HG03108 (cell line): ENCODE data around the gene DBX2.
"Not testable (repeated sequence)": the region's sequence is repeated elsewhere in the genome, so short reads cannot be mapped to it uniquely, and the experiment has no call there.

Experiments
- ATAC-seq: cut with Tn5 transposase; IDR thresholded peaks from one replicate; pipeline ENCODE4 v1.9.1; 2021; ENCODE audit warnings: moderate library complexity; ENCODE audit not compliant: unreplicated experiment

The DBX2 gene

DNA sequence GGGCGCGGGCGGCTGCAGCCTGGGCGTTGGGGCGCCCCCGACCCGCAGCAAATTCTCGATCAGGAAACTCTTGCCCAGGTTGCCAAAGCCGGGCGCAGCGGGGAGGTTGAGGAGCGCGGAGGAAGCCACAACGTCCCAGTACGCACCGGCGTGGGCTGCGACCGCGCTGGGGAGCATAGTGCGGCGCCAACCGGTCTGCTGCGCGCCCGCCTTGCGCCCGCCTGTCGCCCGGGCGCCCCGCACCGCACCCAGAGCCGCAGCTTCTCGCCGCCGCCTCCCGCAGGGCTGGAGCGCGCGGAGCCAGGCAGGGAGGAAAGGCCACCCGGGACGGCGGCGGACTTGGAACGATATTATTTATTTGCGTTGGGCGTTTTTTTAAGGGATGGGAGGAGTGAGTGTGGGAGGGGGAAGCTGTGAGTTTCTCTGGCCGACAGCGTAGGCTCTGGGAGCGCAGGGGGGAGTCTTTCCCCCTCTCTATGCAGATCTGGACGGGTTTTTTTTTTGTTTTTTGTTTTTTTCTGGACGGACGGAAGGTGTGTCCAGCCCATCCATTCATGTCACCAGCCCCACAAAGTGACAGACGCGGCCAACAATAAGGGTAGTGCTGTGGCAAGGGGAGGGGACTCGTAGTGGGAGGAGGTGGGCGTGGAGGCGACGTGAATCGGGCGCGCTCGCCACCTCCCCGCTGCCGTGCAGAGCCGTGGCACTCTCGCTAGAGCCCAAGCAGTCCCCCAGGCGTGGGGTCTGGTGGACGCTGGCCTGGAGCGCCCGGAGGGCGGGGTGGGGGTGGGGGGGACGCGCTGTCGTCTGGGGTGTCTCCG, at the start of gene DBX2:
Gene DBX2 (minus strand): TSS at position 349 of the 821 bp plus-strand sequence. CDS start 172 bp downstream, at position 177.
- ATAC-seq, result no peak

DNA sequence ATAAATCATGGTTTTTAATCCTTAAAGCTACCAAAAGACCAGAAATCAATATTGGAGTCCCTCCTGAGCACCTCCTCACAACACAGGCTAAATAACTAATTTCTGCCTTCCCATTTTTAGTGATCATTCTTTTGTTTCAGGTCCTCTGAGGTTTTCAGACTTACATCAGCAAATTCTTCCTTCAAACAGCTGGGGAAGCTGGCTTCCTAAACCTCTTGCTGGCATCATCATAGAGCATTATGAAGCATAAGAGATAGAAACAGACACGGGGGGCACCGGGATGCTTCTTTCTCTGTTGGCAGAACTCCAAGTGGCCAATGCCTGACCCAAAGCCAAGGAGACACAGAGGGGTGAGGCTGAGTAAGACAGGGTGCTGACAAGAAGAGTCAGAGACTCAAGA, 47.9 kb upstream of the DBX2 start:
- ATAC-seq, result no peak

DNA sequence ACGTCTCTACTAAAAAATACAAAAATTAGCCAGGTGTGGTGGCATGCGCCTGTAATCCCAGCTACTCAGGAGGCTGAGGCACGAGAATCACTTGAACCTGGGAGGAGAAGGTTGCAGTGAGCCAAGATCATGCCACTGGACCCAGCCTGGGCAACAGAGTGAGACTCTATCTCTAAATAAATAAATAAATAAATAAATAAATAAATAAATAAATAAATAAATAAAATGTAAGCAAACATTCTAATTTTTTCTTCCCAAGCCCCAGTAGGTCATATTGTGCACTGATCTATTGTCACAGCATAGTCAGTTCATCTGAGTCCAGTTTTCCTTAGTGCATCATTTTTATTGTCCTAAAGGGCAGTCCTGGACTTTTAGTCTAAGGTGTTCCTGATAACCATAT, 44.5 kb upstream of the DBX2 start:
- not testable (repeated sequence) for ATAC-seq

DNA sequence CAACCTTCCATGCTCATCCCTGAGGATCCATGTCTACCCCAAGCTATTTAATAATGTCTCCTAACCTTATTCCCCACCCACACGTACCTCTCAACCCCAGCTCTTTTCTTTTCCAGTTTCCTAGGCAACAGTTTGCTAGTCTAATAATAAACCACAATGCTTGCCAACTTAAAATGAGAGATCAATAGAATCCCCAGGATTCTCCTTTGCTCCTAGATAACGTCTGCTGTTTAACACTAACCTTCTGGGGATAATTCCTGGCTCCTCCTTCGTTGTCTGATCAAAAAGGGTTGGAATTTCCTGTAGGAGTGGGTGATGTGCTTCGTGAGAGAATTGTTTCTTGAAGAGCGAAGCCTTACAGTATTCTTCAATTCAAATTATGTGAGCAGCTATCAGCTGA, 42.2 kb upstream of the DBX2 start:
- ATAC-seq, result no peak

DNA sequence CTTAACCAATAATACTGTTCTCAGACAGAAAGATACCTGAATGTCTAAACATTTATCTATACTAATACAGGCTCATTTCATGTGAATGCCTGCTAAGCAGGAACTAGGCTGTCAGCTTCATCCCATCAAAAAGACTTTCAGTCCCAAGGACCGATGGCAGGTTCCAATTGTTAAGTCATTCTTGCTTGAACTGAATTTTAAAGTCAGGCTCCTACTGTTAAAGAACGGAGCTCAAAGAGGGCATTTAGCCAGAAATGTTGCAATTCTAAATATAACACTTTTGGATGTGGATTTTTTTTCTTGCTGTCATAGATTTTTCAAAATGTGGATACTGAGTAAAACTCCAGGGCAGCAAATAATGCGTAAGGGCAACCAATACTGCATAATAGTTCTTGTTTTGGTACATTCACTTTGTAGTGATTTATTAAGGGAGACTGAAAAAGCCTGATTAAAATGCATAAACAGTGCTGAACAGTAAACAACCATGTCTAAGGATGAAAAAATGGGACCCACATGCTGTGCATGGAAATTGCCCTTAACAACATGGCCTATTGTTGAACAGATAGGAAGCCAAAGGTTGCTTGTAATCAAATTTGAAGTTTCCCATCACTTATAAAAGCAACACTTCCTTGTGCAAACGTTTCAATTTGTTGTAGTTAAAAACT, 38.6 kb upstream of the DBX2 start:
- ATAC-seq, result no peak

DNA sequence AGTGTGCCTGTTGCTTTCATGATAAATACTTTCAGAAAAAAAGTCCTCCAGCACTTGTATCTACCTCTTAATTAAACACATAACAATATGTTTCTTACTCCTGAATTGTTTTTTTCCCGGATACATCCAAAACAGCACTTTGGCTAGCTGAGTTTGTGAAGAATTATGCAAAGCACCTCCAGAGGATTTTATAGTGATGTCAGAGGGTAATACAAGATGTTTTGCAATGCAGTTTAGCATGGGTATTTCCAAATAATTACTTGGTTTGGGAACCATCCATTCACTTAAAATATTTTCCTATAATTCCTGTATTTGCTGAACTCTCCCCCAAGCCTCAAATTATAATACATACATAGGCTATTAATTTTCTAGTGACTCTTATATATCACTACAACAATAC, 37.7 kb upstream of the DBX2 start:
- no peak for ATAC-seq

DNA sequence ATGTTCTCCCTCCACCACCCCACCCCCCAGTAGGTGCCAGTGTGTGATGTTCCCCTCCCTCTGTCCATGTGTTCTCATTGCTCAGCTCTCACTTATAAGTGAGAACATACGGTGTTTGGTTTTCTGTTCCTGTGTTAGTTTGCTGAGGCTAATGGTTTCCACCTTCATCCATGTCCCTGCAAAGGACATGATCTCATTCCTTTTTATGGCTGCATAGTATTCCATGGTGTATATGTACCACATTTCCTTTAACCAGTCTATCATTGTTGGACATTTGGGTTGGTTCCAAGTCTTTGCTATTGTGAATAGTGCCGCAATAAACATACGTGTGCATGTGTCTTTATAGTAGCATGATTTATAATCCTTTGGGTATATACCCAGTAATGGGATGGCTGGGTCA, 33.3 kb upstream of the DBX2 start:
- ATAC-seq, result not testable (repeated sequence)

DNA sequence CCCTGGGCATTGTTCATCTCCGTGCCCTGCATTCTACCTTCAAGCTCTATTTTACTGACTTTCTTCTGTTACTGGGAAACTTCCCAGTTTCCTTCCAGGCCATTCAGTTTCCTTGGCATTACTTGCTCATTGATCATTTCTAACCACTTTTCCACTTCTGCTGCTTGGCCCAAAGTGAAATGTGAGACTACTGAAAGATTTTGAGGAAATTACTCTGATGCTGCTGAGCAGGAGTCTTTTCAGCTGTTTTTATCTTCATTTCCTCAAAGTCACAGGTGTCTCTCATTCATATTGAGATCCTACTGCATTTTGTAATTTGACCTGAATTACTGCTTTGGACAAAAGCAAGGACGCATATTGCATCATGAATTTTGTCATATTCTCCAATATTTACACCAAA, 26.4 kb upstream of the DBX2 start:
- ATAC-seq, result no peak

DNA sequence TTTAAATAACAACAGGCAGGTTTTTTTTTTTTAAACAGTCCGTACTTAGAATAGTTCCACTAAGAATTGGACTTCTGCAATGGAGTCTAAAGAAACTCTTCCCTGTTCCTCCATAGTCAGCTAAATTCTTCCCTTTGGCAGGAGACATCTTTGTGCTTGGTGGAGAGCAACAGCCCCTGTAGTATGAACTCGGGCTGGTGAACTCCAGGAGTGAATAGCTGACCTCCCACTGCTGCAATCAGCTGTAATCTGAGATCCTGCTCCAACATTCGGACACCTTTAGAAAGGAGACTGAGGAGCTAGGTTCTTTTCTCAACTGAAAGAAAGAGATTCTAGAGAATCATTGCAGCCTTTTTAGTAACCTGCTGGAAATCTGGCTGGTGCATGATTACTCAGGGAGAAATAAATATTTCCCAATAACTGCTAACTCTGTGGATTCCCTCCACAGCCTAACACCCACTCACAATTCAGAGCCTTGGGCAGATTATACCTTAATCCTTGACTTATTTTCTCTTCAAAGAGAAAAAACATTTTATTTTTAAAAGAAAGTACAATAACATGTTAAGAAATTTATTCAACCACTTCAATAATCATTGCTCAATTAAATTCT, 25.6 kb upstream of the DBX2 start:
- ATAC-seq, result no peak

DNA sequence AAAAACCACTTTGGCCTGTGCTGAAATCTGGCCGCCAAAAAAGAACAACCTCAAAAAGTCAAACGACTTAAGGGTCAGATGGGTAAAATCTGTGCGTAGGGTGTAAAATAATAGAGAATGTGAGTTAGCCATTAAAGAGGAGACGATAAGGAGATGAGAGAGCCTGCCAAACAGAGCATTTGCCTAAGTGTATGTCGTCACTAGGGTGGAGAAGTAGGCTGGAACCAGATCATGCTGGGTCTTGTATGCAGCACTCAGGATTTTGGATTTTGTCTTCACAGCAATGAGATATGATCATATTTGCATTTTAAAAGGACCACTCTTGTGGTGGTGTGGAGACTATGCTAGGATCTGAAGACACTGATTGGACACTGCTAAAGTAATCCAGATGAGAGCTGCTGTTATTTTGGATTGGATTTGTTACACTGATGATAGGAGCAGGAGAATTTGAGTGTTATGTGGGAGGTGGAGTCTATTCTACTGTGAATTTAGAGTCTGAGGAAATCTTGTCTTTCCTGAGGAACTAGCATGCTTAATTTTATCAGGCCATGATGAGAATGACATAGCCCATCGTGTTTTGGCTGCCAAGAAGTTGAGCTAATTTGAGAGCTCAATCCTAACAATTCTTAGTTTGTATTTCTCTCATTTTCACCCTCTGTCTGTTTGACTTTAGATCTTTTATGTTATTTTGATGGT, 24.8 kb upstream of the DBX2 start:
- ATAC-seq, result no peak

DNA sequence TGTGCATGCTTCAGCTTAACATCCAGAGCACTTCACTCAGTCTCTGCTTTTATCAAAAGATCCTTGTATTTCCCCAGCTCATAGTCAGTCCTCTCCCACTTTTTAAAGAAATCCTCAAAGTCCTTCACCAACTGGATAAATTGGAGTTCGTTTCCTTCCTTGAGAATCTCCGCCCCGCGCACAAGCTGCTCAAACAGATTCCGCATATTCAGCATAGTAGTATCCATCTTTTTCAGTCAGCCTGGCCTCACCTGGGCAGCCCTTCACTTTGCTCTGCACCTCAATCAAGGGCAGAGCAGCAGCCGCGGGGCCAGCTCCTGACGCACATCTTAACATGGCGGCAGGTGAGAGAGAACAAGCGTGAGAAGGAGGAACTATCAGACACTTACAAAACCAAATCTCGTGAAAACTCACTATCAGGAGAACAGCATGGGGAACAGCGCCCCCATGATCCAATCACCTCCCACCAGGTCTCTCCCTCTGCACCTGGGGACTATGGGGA, 14.3 kb upstream of the DBX2 start:
- ATAC-seq, result no peak

DNA sequence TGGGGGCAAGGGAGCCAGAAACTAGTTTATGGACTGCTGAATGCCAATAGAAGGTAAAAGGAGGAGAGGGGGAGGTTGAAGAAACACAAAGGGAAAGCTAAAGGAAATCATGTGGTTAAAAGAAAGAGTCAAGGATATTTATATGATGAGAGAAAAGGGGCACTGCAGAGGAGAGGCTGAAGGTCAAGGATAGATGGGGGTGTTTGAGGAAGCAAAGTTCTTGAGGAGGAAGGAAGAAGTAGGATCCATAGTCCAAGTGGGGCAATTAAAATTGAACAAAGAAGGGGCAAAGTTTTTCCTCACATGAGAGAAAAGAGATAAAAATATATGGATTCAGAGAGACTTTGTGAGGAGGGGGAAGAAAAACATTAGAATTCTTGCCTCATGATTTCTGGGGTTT, 10.1 kb upstream of the DBX2 start:
- ATAC-seq, result no peak

DNA sequence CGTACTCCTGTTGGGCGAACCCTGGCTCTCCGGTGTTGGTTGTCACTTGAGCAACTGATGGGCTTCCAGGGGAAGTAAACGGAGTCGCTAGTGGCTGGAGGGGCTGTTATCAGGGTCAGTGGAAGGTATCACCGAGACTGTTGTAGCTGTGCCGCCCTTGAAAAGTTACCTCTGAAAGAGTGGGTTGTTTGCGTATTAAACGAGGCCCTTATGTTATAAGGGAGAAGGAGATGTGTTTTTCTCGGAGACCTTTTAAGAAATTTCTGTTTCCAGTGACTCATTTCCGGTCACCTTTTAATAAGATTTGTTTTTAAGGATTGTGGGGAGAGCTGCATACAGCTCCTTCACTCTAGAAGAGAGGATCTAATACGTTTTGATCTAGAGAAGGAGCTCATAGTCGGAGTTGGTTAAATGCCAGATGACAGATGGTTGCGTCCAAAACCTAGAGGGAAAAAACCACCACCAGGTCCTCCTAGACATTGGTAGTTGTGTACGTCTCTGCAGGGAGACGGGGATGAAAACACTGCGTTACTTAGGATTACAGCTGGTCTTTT, 750 bp upstream of the DBX2 start:
- no peak for ATAC-seq

DNA sequence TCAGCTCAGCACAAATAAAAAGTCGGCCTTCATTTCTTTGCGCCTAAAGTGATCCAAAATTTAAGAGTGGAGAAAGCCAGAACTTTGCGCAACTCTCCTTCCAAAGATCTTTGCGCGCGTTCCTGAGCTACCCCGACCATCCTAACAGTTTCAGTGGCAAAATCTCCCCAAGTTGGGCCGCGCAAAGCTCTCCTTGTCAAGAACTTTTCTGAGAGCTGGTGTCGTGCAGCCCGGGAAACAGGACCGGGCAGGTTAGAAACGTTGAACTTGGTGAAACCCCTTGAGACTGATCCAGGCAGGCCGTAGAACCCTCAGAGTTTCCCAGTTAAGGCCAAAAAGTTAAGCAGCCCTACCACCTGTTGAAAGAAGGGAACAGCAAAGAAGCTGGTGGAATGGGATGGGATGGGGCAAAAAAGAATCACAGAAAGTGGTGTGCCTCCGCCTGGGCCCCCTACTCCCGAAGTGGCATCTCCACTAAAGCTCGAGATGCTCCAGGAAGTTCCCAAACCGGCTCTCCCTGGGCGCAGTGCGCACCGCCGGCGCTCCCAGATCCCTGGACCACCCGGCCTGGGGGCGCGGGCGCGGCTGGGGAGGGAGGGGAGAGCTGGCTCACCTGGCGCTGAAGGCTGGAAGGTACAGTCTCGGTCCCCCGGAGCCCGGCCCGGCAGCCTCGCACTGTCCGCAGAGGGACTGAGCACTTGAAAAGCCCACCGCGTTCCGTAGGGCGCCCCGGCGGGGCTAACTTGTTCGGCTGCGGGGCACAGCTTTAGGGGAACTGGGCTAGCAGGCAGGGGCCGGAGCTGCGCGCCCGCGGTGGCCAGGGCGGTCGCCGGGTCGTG, 768 bp downstream of the DBX2 start:
- no peak for ATAC-seq

DNA sequence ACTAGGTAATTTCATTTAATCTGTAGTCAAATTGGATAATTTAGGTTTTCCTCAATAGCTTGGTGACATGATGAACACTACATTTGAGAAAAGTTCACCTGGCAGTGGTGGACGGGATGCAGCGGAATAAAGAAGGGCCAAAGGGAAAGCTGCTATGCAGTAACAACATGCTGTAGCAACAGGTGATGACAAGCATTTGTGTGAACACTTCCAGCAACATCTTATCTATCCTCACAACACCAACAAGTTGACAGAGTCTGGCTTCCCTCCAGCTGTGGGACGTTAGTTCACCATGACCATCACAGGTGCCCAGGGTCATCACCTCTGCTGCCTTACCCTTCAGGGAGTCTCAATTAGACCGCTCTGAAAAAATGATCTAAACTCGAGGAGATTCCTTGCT, 8.3 kb downstream of the DBX2 start:
- ATAC-seq, result no peak

DNA sequence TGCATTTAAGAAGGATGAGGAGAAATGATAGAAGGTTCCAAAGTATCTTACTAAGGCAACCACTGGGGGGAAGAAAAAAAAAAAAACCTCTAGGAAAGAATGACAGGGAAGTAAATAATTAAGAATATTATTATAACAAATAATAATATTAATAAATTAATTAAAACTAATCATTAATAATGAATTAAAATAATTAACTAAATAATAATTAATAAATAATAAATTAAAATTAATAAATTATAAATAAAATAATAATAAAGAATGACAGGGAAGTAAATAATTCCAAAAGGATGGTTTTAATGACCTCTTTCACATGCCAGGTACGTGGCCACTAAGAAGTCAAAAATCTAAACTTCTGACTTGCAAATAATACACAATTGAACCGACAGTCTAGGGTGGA, 9.9 kb downstream of the DBX2 start:
- ATAC-seq, result no peak

DNA sequence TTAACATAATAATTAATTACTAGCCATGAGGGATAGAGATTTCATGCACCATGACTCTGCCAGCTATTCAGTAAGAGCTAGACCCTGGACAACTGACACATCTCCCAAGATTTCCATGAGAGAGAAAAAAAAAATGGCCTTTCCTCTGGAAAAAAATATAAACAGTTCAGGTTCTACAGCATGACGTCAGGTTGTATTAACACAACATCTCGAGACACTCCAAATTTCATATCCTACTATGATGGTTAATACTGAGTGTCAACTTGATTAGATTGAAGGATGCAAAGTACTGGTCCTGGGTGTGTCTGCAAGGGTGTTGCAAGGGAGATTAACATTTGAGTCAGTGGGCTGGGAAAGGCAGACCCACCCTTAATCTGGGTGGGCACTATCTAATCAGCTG, 11.1 kb downstream of the DBX2 start:
- ATAC-seq, result no peak

DNA sequence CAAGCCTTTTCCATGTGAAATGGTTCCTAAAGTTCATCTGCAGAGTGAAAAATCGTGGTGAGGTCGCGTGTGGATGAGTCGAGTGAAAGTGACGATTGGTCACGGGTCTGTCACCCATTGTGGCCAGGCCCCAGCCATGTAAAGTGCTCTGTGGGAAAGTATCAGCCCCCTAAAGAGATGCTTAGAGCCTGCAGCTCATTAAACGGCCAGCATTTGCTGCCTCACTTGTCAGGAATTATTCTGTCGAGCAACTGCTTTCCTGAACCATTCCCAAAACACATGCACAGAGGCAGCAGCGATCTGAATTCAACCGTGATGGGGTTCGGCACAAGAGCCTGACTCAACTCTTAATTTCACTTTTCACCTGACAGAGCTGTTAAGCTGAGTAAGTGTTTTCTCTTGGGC, 16.0 kb downstream of the DBX2 start:
- ATAC-seq, result no peak

DNA sequence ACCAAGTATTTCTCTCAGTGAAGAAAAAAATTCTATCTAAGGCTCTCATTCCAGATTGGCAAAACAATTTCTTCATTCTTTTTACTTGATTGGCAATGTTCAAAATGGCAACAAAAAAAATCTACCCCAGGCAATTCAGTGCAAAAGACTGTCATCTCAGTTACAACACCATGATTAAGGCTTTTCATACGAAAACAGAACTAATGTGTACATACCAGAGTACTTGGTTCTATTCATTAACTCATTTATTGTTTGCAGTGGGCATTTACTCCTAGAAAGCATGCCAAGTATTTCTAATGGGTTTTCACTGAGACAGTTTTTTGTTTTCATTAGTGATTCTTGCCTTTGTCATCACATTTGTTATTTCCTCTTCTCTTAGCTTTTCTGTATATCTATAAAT, 33.0 kb downstream of the DBX2 start:
- ATAC-seq, result no peak

DNA sequence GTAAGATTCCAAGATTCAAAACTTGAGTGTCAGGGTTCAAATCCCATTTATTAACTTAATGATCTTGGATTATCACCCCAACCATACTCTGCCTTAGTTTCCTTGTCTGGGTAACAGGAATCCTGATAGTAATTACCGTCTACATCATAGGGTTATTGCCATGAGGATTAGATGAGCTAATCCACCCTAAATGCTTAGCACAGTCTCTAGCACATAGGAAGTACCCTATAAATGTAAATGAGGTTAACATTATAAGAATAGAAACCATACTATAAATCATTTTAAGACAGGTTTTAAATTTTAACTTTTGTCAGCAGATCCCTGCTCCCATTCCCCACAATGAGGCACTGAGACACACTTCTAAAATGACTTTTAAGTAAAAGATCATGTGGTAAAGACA, 36.5 kb downstream of the DBX2 start:
- no peak for ATAC-seq
